K562 (cell line): Measurements from ENCODE around the gene SDR39U1. TPM values are rescaled to one million over a fixed set of nuclear protein-coding genes. Genes with fewer than 3 reads are reported as not detected.

Experiments used
- ATAC-seq: fragments of 200-7000 bp; cut with Tn5 transposase; 3 replicates; pipeline ENCODE4 v1.9.1; 2020; ENCODE audit warnings: moderate library complexity
- BruUV-seq: library from RNA; stranded (reverse); fragments of 400-500 nt; replicated peaks from 2 replicates; lab custom pipeline; 2021; lab: Mats Ljungman, UMichigan
- CTCF ChIA-PET: fragments of 300-600 bp; formaldehyde crosslinking; extraction: SDS; loops from one replicate; lab custom pipeline; 2021; ENCODE audit warnings: low intra/inter-chr PET ratio; lab: Yijun Ruan, JAX
- POLR2A ChIA-PET: fragments of 300-600, 350-650 bp; sonication (Branson Sonifier 250); formaldehyde crosslinking; extraction: SDS; loops from one replicate; lab custom pipeline; 2021; ENCODE audit warnings: antibody characterized with exemption, inconsistent platforms; lab: Yijun Ruan, JAX
- DNase-seq, 4 experiments: peaks; one replicate each; pipeline versions ENCODE4 v3.0.0 to v3.0.0-alpha.2; 2011 to 2018; ENCODE audit warnings: low spot score in 3 of 4, mixed read lengths in 3 of 4; ENCODE audit errors: extremely low read depth in 1 of 4
- FAIRE-seq: peaks from 2 replicates; lab custom pipeline; 2011; peaks lifted over from hg19 to GRCh38; lab: Jason Lieb, UNC
- H2AFZ ChIP-seq: 2 replicates; pipeline ENCODE4 v1.6.0; 2011; ENCODE audit warnings: low read depth, low read length, control low read depth, inconsistent platforms
- H3K27ac ChIP-seq: fragments of 200-600 bp; 3 replicates; pipeline ENCODE4 v1.8.0; 2011; ENCODE audit warnings: low read depth, mild to moderate bottlenecking, control low read depth, inconsistent platforms, low read length, moderate library complexity, mixed read lengths; ENCODE audit errors: extremely low read depth
- H3K27me3 ChIP-seq, 2 experiments: fragments of 300-600 bp in 1 of 2; 2 replicates in 1 of 2; 3 replicates in 1 of 2; pipeline versions ENCODE4 v1.6.0 to v1.8.0; 2011; ENCODE audit warnings: inconsistent platforms in 2 of 2, low read length in 2 of 2, mild to moderate bottlenecking in 1 of 2, mixed read lengths in 1 of 2, moderate library complexity in 1 of 2; ENCODE audit not compliant: control insufficient read depth in 2 of 2, insufficient read depth in 2 of 2
- H3K36me3 ChIP-seq: fragments of 300-600 bp; 3 replicates; pipeline ENCODE4 v1.8.0; 2011; ENCODE audit warnings: mild to moderate bottlenecking, low read length, inconsistent platforms; ENCODE audit not compliant: control insufficient read depth, insufficient read depth
- H3K4me1 ChIP-seq, 2 experiments: fragments of 200-600 bp in 1 of 2; replicated peaks in 1 of 2; 2 replicates in 1 of 2; 3 replicates in 1 of 2; pipeline versions ENCODE4 v1.5.1 to v1.8.0; 2011; ENCODE audit warnings: inconsistent platforms in 2 of 2, low read length in 2 of 2, mild to moderate bottlenecking in 1 of 2, mixed read lengths in 1 of 2, moderate library complexity in 1 of 2; ENCODE audit not compliant: control insufficient read depth in 2 of 2, insufficient read depth in 2 of 2
- H3K4me2 ChIP-seq: 2 replicates; pipeline ENCODE4 v1.6.1; 2011; ENCODE audit warnings: low read length, control low read depth, inconsistent platforms, mixed read lengths; ENCODE audit not compliant: insufficient read depth
- H3K4me3 ChIP-seq: fragments of 200-600 bp; sonication (generic), shearing (Covaris generic); 2 replicates; pipeline ENCODE4 v1.5.1; 2016; ENCODE audit warnings: control low read depth, inconsistent platforms
- H3K79me2 ChIP-seq: fragments of 200-600 bp; 3 replicates; pipeline ENCODE4 v1.8.0; 2011; ENCODE audit warnings: low read length, inconsistent platforms; ENCODE audit not compliant: control insufficient read depth, insufficient read depth
- H3K9ac ChIP-seq, 2 experiments: 2 replicates each; pipeline versions ENCODE4 v1.6.0 to v1.6.1; 2011; ENCODE audit warnings: low read depth in 2 of 2, low read length in 2 of 2, control low read depth in 1 of 2, inconsistent platforms in 1 of 2, mild to moderate bottlenecking in 1 of 2, mixed read lengths in 1 of 2; ENCODE audit not compliant: insufficient read depth in 1 of 2
- H3K9me1 ChIP-seq: one replicate; pipeline ENCODE4 v1.6.0; 2011; ENCODE audit warnings: inconsistent platforms, mild to moderate bottlenecking, low read length, moderate library complexity; ENCODE audit not compliant: control insufficient read depth, insufficient read depth
- H3K9me3 ChIP-seq: replicated peaks from 2 replicates; pipeline ENCODE4 v1.5.1; 2011; ENCODE audit warnings: low read depth, low read length, inconsistent platforms; ENCODE audit not compliant: control insufficient read depth, insufficient read depth
- H4K20me1 ChIP-seq: replicated peaks from 2 replicates; pipeline ENCODE4 v1.6.1; 2011; ENCODE audit warnings: low read length, inconsistent platforms, mixed read lengths; ENCODE audit not compliant: control insufficient read depth, insufficient read depth
- CEBPB ChIP-seq: fragments of 450-650 bp; IDR thresholded peaks from 2 replicates; pipeline ENCODE4 v1.6.1; 2016; ENCODE audit warnings: missing genetic modification characterization, missing compliant biosample characterization
- HNRNPLL ChIP-seq: fragments of 200-400 bp; formaldehyde crosslinking; IDR thresholded peaks from 2 replicates; pipeline ENCODE4 v1.6.1; 2017; ENCODE audit warnings: low read length, low read depth, mild to moderate bottlenecking; ENCODE audit not compliant: poor library complexity, severe bottlenecking
- MED1 ChIP-seq: sonication (generic); formaldehyde crosslinking; IDR thresholded peaks from 2 replicates; pipeline ENCODE4 v1.8.1; 2023; ENCODE audit warnings: missing genetic modification reagents, borderline replicate concordance
- POLR2B ChIP-seq: fragments of 450-650 bp; IDR thresholded peaks from 2 replicates; pipeline ENCODE4 v1.6.1; 2018; ENCODE audit warnings: low read depth; ENCODE audit not compliant: partially characterized antibody
- THRAP3 ChIP-seq: fragments of 450-650 bp; IDR thresholded peaks from 2 replicates; pipeline ENCODE4 v1.6.1; 2016; ENCODE audit warnings: mild to moderate bottlenecking, inconsistent platforms, borderline replicate concordance
- ZBED1 ChIP-seq: IDR thresholded peaks from 2 replicates; pipeline ENCODE4 v1.6.1; 2014
- ZNF75A ChIP-seq: fragments of 450-650 bp; formaldehyde crosslinking; IDR thresholded peaks from 2 replicates; pipeline ENCODE4 v1.4.0; 2020; ENCODE audit warnings: mild to moderate bottlenecking
- WGBS: fragments of 100-300 bp; shearing (Covaris generic); methylation state at CpG from one replicate; pipeline ENCODE4 v1.1.6; 2016; ENCODE audit warnings: low coverage, mixed read lengths; ENCODE audit not compliant: insufficient coverage; ENCODE audit errors: missing lambda C conversion rate; 5-methylcytosine and 5-hydroxymethylcytosine counted together
- in situ Hi-C: fragments of 300-500 bp; cut with MboI; formaldehyde crosslinking; loops from 4 replicates; pipeline ENCODE4 v1.15.0; 2018; ENCODE audit warnings: inconsistent platforms, mixed read lengths
- intact Hi-C: fragments of 100-400 bp; cut with micrococcal nuclease; formaldehyde crosslinking; loops from 2 replicates; pipeline ENCODE4 v1.14.2; 2022
- polyA plus RNA-seq, 8 experiments: library from polyadenylated mRNA; depleted of rRNA in 4 of 8; stranded (reverse) in 5 of 8; unstranded in 3 of 8; fragments of >200 nt; fragmentation: Nextera tagmentation in 2 of 8; fragmentation: Illumina TruSeq in 1 of 8; extraction: Ambion mirVana in 2 of 8; extraction: Trizol in 1 of 8; gene quantifications; 2 replicates each; pipeline versions ENCODE4 v1.2.1 to v1.2.3, GENCODE V29; 2011 to 2014; ENCODE audit warnings: inconsistent platforms in 1 of 8, missing spikeins in 1 of 8
- total RNA-seq, 7 experiments: library from RNA; depleted of rRNA in 6 of 7; stranded (reverse); fragments of >200 nt in 6 of 7; fragmentation: Illumina TruSeq in 2 of 7; extraction: Trizol in 2 of 7; gene quantifications; 2 replicates each; pipeline versions ENCODE4 v1.2.1 to v1.2.3, GENCODE V29; 2011 to 2021; ENCODE audit warnings: low replicate concordance in 1 of 7
- TF ChIP-seq, protein P1 (sequence below): sonication (generic); formaldehyde crosslinking; IDR thresholded peaks from 2 replicates; pipeline ENCODE4 v1.8.0; 2022; ENCODE audit warnings: mild to moderate bottlenecking, missing genetic modification reagents

The SDR39U1 gene
- total and polyA plus RNA-seq, 9 of the 15 experiments (the other 6 are each of a cell fraction or from before 2014, with no cell fraction given): 10.4 to 56.1 (median 19.8) TPM

DNA sequence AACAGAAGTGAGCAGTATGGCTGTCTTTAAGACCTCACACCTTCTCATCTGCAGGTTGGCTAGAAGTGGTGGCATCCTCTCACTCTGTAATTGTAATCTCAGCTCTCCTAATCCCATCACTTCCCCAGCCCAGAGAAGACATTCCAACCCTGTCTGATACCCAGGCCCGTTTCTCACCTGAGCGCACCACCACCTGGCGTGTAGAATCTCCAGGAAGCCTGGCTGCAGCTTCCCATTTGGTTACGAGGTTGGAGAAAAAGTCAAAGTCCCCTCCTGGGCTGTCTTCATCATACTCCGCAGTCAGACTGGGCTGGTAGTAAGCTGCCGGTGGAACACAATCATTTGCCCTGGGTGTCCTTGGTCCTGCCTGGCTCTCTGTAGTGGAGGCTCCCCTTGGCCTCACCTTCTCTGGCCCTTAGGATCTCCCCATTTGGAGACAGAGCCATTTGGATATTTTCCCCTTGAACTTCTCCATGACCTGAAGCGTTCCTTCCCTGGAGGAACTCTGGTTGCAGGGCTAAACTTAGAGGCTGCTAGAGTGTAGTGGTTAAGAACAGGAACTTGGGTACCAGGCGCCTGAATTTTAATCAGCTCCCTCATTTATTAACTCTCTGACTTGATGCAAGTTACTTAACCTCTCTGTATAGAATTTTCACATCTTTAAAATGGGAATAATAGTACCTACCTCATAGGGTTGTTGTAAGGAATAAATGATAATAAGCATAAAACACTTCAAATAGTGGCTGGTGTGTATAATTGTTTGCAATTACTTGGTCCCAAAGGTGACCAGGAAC is 1.8 kb downstream of the SDR39U1 start:
- H3K79me2 ChIP-seq: peaks cover 23% of the 10 kb centered on the region
- H3K27ac ChIP-seq: no peak overlapping the region
- H3K27me3 ChIP-seq: no peaks in the 10 kb centered on the region
- 89% methylated on average over 7 of the region's 8 CpGs for WGBS
- H3K9me3 ChIP-seq: no peaks in the 10 kb centered on the region
- no peaks in the 10 kb centered on the region for H3K9me1 ChIP-seq
- ATAC-seq (no peak), DNase-seq (no peak), FAIRE-seq (no peak)
- in situ Hi-C loops (no loop called here), intact Hi-C loops (no loop called here)
- no peak overlapping the region for H3K9ac ChIP-seq
- H4K20me1 ChIP-seq: no peaks in the 10 kb centered on the region
- CTCF ChIA-PET: no interaction called here
- H2AFZ ChIP-seq: no peak overlapping the region
- H3K4me1 ChIP-seq: peaks cover 0 to 10% of the 10 kb centered on the region in 2 experiments; a peak in 2 of 5 replicates
- no TSS peak for BruUV-seq
- peak overlapping the region; percentile 98; the same call in 1 of the 2 replicates for H3K4me2 ChIP-seq
- TF ChIP-seq THRAP3 (no peak), ZBED1 (no peak), ZNF75A (CRISPR knock-in tag) (no peak), HNRNPLL (no peak), MED1 (CRISPR knock-in tag) (no peak), POLR2B (peak; percentile 32), CEBPB (no peak)
- TF ChIP-seq, protein P1, sequence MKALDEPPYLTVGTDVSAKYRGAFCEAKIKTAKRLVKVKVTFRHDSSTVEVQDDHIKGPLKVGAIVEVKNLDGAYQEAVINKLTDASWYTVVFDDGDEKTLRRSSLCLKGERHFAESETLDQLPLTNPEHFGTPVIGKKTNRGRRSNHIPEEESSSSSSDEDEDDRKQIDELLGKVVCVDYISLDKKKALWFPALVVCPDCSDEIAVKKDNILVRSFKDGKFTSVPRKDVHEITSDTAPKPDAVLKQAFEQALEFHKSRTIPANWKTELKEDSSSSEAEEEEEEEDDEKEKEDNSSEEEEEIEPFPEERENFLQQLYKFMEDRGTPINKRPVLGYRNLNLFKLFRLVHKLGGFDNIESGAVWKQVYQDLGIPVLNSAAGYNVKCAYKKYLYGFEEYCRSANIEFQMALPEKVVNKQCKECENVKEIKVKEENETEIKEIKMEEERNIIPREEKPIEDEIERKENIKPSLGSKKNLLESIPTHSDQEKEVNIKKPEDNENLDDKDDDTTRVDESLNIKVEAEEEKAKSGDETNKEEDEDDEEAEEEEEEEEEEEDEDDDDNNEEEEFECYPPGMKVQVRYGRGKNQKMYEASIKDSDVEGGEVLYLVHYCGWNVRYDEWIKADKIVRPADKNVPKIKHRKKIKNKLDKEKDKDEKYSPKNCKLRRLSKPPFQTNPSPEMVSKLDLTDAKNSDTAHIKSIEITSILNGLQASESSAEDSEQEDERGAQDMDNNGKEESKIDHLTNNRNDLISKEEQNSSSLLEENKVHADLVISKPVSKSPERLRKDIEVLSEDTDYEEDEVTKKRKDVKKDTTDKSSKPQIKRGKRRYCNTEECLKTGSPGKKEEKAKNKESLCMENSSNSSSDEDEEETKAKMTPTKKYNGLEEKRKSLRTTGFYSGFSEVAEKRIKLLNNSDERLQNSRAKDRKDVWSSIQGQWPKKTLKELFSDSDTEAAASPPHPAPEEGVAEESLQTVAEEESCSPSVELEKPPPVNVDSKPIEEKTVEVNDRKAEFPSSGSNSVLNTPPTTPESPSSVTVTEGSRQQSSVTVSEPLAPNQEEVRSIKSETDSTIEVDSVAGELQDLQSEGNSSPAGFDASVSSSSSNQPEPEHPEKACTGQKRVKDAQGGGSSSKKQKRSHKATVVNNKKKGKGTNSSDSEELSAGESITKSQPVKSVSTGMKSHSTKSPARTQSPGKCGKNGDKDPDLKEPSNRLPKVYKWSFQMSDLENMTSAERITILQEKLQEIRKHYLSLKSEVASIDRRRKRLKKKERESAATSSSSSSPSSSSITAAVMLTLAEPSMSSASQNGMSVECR (CRISPR knock-in tag): no peak
- no peak overlapping the region for H3K4me3 ChIP-seq
- H3K36me3 ChIP-seq: peaks cover 53% of the 10 kb centered on the region
- POLR2A ChIA-PET: interaction anchor here (0.6 to 3.6 kb wide), 4 partner anchors 10 to 180 kb away, joined by 3 to 43 read pairs (median 4); partner anchors contain the start of genes CBLN3 and KHNYN
